Measurements from ENCODE around the gene IRF7. TPM values are rescaled to one million over a fixed set of nuclear protein-coding genes. Genes with fewer than 3 reads are reported as not detected.
A peak's percentile ranks its signal among the peaks of the same experiment; 100 is the strongest.

The IRF7 gene
- total and polyA plus RNA-seq, 4 donors: 15.7 to 62.4 (median 37.0) TPM

DNA sequence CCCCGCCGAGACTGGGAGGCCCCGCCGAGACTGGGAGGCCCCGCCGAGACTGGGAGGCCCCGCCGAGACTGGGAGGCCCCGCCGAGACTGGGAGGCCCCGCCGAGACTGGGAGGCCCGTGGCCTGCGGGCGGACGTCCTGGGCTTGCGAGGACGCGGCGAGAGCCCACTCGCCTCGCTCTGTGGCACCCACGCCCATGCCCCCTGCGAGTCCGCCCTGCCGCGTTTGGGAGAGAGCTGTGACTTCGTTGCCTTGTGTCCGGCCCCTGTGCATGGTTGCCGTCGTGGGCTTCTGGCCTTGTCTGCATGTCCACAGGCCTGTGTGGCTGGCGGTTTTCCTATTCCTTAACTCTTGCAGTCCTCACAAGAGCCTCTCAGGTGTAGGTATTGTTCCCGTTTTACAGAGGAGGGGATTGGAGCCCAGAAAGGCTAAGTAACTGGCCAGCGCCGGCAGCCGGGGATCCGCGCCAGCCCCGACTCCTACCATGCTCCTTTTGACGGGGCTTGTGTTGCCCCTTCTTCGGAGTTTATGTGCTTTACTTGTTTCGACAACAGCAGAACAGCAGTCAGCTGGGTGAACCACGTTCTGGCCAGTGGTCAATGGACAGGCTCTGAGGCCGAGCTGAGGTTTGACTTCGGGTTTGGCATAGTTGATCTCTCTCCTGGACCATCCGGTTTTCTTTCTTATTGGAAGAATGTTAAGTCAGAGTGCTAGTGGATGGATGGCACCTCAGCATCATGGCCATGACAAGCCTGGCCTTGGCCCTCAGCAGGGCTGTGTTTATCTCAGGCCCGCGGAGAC lies 38.7 kb downstream of the IRF7 start:
- no peaks in the 10 kb centered on the region for H3K9me3 ChIP-seq (ENCODE audit: control insufficient read depth in 4 of 4, low read length in 3 of 4)
- WGBS: 3% methylated on average over 46 of the region's 48 CpGs
- H3K4me1 ChIP-seq (ENCODE audit: control insufficient read depth in 4 of 4, insufficient read depth in 4 of 4, low read length in 3 of 4): peaks cover 23 to 68% (median 56%) of the 10 kb centered on the region in 4 donors
- no peak for TF ChIP-seq HNF4A (conservative IDR thresholded peaks at IDR 0.05)
- no peak for TF ChIP-seq HNF4G (IDR thresholded peaks at IDR 0.05)
- no peak for TF ChIP-seq FOXA2 (IDR thresholded peaks at IDR 0.05)
- TF ChIP-seq, protein P1, sequence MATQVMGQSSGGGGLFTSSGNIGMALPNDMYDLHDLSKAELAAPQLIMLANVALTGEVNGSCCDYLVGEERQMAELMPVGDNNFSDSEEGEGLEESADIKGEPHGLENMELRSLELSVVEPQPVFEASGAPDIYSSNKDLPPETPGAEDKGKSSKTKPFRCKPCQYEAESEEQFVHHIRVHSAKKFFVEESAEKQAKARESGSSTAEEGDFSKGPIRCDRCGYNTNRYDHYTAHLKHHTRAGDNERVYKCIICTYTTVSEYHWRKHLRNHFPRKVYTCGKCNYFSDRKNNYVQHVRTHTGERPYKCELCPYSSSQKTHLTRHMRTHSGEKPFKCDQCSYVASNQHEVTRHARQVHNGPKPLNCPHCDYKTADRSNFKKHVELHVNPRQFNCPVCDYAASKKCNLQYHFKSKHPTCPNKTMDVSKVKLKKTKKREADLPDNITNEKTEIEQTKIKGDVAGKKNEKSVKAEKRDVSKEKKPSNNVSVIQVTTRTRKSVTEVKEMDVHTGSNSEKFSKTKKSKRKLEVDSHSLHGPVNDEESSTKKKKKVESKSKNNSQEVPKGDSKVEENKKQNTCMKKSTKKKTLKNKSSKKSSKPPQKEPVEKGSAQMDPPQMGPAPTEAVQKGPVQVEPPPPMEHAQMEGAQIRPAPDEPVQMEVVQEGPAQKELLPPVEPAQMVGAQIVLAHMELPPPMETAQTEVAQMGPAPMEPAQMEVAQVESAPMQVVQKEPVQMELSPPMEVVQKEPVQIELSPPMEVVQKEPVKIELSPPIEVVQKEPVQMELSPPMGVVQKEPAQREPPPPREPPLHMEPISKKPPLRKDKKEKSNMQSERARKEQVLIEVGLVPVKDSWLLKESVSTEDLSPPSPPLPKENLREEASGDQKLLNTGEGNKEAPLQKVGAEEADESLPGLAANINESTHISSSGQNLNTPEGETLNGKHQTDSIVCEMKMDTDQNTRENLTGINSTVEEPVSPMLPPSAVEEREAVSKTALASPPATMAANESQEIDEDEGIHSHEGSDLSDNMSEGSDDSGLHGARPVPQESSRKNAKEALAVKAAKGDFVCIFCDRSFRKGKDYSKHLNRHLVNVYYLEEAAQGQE (IDR thresholded peaks at IDR 0.05): no peak
- no peak for TF ChIP-seq JUND (IDR thresholded peaks at IDR 0.05)
- no peak for TF ChIP-seq GABPA (IDR thresholded peaks at IDR 0.05 in 1 of 2, conservative IDR thresholded peaks at IDR 0.05 in 1 of 2)
- no peak for TF ChIP-seq TAF1 (conservative IDR thresholded peaks at IDR 0.05)
- TF ChIP-seq, protein P2, sequence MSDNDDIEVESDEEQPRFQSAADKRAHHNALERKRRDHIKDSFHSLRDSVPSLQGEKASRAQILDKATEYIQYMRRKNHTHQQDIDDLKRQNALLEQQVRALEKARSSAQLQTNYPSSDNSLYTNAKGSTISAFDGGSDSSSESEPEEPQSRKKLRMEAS (IDR thresholded peaks at IDR 0.05): no peak
- no peak for TF ChIP-seq NR2F2 (IDR thresholded peaks at IDR 0.05)
- no peak for TF ChIP-seq EGR1 (IDR thresholded peaks at IDR 0.05; ENCODE audit: low read depth in 2 of 2)
- no peak for TF ChIP-seq SP1 (IDR thresholded peaks at IDR 0.05)
- no peak for TF ChIP-seq RXRA (IDR thresholded peaks at IDR 0.05)
- no peak for TF ChIP-seq FOXA1 (IDR thresholded peaks at IDR 0.05)
- TF ChIP-seq, protein P3, sequence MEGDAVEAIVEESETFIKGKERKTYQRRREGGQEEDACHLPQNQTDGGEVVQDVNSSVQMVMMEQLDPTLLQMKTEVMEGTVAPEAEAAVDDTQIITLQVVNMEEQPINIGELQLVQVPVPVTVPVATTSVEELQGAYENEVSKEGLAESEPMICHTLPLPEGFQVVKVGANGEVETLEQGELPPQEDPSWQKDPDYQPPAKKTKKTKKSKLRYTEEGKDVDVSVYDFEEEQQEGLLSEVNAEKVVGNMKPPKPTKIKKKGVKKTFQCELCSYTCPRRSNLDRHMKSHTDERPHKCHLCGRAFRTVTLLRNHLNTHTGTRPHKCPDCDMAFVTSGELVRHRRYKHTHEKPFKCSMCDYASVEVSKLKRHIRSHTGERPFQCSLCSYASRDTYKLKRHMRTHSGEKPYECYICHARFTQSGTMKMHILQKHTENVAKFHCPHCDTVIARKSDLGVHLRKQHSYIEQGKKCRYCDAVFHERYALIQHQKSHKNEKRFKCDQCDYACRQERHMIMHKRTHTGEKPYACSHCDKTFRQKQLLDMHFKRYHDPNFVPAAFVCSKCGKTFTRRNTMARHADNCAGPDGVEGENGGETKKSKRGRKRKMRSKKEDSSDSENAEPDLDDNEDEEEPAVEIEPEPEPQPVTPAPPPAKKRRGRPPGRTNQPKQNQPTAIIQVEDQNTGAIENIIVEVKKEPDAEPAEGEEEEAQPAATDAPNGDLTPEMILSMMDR (IDR thresholded peaks at IDR 0.05; ENCODE audit: low read depth, low read length, missing input control): no peak
- TF ChIP-seq RAD21 (IDR thresholded peaks at IDR 0.05): no peak
- TF ChIP-seq, protein P4, sequence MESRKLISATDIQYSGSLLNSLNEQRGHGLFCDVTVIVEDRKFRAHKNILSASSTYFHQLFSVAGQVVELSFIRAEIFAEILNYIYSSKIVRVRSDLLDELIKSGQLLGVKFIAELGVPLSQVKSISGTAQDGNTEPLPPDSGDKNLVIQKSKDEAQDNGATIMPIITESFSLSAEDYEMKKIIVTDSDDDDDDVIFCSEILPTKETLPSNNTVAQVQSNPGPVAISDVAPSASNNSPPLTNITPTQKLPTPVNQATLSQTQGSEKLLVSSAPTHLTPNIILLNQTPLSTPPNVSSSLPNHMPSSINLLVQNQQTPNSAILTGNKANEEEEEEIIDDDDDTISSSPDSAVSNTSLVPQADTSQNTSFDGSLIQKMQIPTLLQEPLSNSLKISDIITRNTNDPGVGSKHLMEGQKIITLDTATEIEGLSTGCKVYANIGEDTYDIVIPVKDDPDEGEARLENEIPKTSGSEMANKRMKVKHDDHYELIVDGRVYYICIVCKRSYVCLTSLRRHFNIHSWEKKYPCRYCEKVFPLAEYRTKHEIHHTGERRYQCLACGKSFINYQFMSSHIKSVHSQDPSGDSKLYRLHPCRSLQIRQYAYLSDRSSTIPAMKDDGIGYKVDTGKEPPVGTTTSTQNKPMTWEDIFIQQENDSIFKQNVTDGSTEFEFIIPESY (IDR thresholded peaks at IDR 0.05): no peak
- TF ChIP-seq, protein P5, sequence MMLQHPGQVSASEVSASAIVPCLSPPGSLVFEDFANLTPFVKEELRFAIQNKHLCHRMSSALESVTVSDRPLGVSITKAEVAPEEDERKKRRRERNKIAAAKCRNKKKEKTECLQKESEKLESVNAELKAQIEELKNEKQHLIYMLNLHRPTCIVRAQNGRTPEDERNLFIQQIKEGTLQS (IDR thresholded peaks at IDR 0.05): no peak
- H3K27ac ChIP-seq (ENCODE audit: low read depth in 1 of 2, low read length in 2 of 2): peak overlapping the region; percentile 72 to 73
- H3K36me3 ChIP-seq (ENCODE audit: control insufficient read depth in 4 of 4, insufficient read depth in 3 of 4, low read depth in 1 of 4, low read length in 3 of 4): peaks cover 0 to 4% (median 1%) of the 10 kb centered on the region in 4 donors
- peak overlapping the region; percentile 81 to 85 for H3K9ac ChIP-seq (ENCODE audit: low read depth in 1 of 2, low read length in 2 of 2)
- no peak for DNase-seq (ENCODE audit: low spot score)
- H3K27me3 ChIP-seq (ENCODE audit: control insufficient read depth in 4 of 4, insufficient read depth in 4 of 4, low read length in 3 of 4): no peaks in the 10 kb centered on the region
- peak overlapping the region; percentile 86 to 98 (median 87) for H3K4me3 ChIP-seq (ENCODE audit: low read depth in 1 of 3, low read length in 3 of 3)

All from liver (tissue), 9 donors.